Epithelial cell of esophagus (primary cell): ENCODE results near the gene MAN2A2.
"Not testable (repeated sequence)": the region's sequence is repeated elsewhere in the genome, so short reads cannot be mapped to it uniquely, and the experiment has no call there.

Source experiments
- DNase-seq: peaks from one replicate; pipeline ENCODE4 v3.0.0; 2010; ENCODE audit warnings: low read depth
- H3K4me3 ChIP-seq: 2 replicates; pipeline ENCODE4 v1.5.1; 2011; ENCODE audit warnings: mild to moderate bottlenecking, low read length, control low read depth
- CTCF ChIP-seq: IDR thresholded peaks from 2 replicates; pipeline ENCODE4 v1.5.1; 2011; ENCODE audit warnings: low read depth, mild to moderate bottlenecking, low read length, control low read depth, inconsistent platforms; ENCODE audit not compliant: insufficient read depth; ENCODE audit errors: missing control alignments

The MAN2A2 gene

GRCh38 chr15:90906181-90906849 lies 3.2 kb downstream of the MAN2A2 start:
- no peak for DNase-seq
- no peak overlapping the region for H3K4me3 ChIP-seq
- no peak for TF ChIP-seq CTCF

DNA sequence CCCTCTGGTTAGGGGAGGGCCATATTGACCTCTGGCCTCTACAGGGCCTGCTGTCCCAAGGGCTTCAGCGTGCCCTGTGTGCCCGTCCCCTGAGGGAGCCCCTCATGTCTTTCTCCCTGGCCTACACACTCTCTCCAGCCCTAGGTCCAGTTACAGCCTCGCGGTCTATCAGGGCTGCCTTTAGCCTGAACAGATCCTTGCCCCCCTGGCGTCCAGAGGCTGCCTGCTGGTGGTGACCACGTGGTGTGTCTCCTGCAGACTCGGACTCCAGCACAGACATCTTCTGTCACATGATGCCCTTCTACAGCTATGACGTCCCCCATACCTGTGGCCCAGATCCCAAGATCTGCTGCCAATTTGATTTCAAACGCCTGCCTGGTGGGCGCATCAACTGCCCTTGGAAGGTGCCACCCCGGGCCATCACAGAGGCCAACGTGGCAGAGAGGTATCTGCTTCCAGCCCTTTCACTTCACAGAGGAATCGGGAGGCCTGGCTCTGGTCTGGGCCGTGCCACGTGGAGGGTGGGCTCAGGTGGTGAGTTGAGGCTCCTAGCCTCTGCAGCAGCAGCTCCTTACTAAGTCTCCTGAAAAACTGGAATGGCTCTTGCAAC lies 4.1 kb downstream of the MAN2A2 start:
- no peak overlapping the region for H3K4me3 ChIP-seq
- no peak for DNase-seq
- no peak for TF ChIP-seq CTCF

DNA sequence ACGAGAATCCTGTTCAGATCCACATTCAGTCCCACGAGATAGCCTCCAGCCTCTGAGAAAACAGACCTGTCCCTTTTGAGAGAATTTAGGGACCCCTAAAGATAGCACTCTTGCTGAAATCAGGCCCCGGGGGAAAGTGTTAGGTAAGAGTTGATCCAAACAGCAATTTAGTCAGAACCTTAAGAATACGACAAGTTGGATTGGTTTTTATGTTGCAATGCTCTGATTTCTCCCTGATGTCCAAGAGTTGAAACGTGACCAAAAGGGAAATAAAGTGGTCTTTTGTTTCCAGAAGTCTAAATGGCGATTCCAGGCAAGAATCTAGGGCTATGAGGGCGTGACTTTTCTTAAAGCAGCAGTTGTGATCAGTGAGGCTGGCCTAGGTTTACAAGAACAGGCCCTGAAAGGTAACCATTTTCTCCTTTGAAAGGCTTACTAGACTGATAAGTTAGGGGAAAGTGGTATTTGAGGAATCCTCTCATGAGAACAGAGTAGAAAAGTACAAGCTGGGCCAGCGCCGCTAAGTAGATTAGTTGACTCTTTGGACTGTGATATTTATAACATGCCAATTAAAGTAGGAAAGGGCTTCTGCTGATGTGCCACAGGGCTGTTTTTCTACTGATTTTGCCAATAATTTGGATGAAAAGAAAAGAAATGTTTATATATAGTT lies 4.9 kb downstream of the MAN2A2 start:
- H3K4me3 ChIP-seq = no peak overlapping the region
- DNase-seq = no peak
- TF ChIP-seq CTCF = no peak

DNA sequence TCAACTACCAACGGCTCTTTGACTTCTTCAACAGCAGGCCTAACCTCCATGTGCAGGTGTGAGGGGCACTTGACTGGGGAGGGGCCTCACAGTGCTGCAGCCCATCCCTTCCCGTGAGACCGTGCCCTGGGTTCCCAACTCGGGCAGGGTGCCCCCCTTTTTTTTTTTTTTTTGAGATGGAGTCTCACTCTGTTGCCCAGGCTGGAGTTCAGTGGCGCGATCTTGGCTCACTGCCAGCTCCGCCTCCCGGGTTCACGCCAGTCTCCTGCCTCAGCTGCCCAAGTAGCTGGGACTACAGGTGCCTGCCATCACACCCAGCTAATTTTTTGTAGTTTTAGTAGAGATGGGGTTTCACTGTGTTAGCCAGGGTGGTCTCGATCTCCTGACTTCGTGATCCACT lies 6.3 kb downstream of the MAN2A2 start:
- DNase-seq, H3K4me3 ChIP-seq: not testable (repeated sequence)

- no peak for TF ChIP-seq CTCF
- no peak for DNase-seq
- H3K4me3 ChIP-seq = no peak overlapping the region
These were observed 6.9 kb downstream of the MAN2A2 start for GRCh38 chr15:90909976-90910375.

- no peak for TF ChIP-seq CTCF
- no peak overlapping the region for H3K4me3 ChIP-seq
- no peak for DNase-seq
These were observed 7.6 kb downstream of the MAN2A2 start for GRCh38 chr15:90910441-90911301.

- TF ChIP-seq CTCF = no peak
- DNase-seq = no peak
- H3K4me3 ChIP-seq = no peak overlapping the region
These were observed 8.2 kb downstream of the MAN2A2 start for GRCh38 chr15:90911302-90911623.
